Activated gamma-delta T cell treated with Interleukin-2 at 50 U/mL for 16 hours (primary cell): ENCODE data around the gene DGCR6L.
"Not testable (repeated sequence)": the region's sequence is repeated elsewhere in the genome, so short reads cannot be mapped to it uniquely, and the experiment has no call there.

Source experiments
- DNase-seq: peaks from one replicate; pipeline ENCODE4 v3.0.0-alpha.2; 2020

DGCR6L gene

GRCh38 chr22:20319745-20320658 lies at the start of gene DGCR6L:
Gene DGCR6L (minus strand): TSS chr22:20320060. CDS start chr22:20319988, 72 bp downstream.
- peak; percentile 97 for DNase-seq

GRCh38 chr22:20368875-20369274 lies 49.0 kb upstream of the DGCR6L start:
- DNase-seq: not testable (repeated sequence)

GRCh38 chr22:20366841-20367240 lies 47.0 kb upstream of the DGCR6L start:
- not testable (repeated sequence) for DNase-seq

GRCh38 chr22:20364335-20365260 lies 44.7 kb upstream of the DGCR6L start:
- DNase-seq: not testable (repeated sequence)

GRCh38 chr22:20362403-20362802 lies 42.5 kb upstream of the DGCR6L start:
- not testable (repeated sequence) for DNase-seq

GRCh38 chr22:20361752-20362229 lies 41.9 kb upstream of the DGCR6L start:
- not testable (repeated sequence) for DNase-seq

- DNase-seq: not testable (repeated sequence)
These were observed 41.2 kb upstream of the DGCR6L start for GRCh38 chr22:20360866-20361751.

- DNase-seq: not testable (repeated sequence)
These were observed 40.4 kb upstream of the DGCR6L start for GRCh38 chr22:20360261-20360660.

GRCh38 chr22:20358503-20359239 lies 38.8 kb upstream of the DGCR6L start:
- DNase-seq: not testable (repeated sequence)

- DNase-seq: not testable (repeated sequence)
These were observed 38.1 kb upstream of the DGCR6L start for GRCh38 chr22:20357967-20358366.

- DNase-seq: not testable (repeated sequence)
These were observed 37.0 kb upstream of the DGCR6L start for GRCh38 chr22:20356906-20357305.

- not testable (repeated sequence) for DNase-seq
These were observed 36.2 kb upstream of the DGCR6L start for GRCh38 chr22:20355939-20356636.

- DNase-seq: no peak
These were observed 34.5 kb upstream of the DGCR6L start for GRCh38 chr22:20354238-20354975.

GRCh38 chr22:20352536-20352935 lies 32.7 kb upstream of the DGCR6L start:
- DNase-seq: not testable (repeated sequence)

GRCh38 chr22:20346553-20346952 lies 26.7 kb upstream of the DGCR6L start:
- not testable (repeated sequence) for DNase-seq

GRCh38 chr22:20338291-20338690 lies 18.4 kb upstream of the DGCR6L start:
- DNase-seq: not testable (repeated sequence)

GRCh38 chr22:20337807-20338206 lies 17.9 kb upstream of the DGCR6L start:
- DNase-seq: not testable (repeated sequence)

- DNase-seq: not testable (repeated sequence)
These were observed 16.7 kb upstream of the DGCR6L start for GRCh38 chr22:20336561-20336960.

- DNase-seq: not testable (repeated sequence)
These were observed 8.7 kb upstream of the DGCR6L start for GRCh38 chr22:20328569-20328930.

- DNase-seq: not testable (repeated sequence)
These were observed 6.1 kb upstream of the DGCR6L start for GRCh38 chr22:20325996-20326395.
